GM21723 (cell line): ENCODE results near the gene PLCB3.

Source experiments
- ATAC-seq: cut with Tn5 transposase; IDR thresholded peaks from one replicate; pipeline ENCODE4 v1.9.1; 2021; ENCODE audit warnings: mild to moderate bottlenecking, moderate library complexity; ENCODE audit not compliant: unreplicated experiment

PLCB3 gene

GRCh38 chr11:64249563-64250414 lies 1.5 kb upstream of the PLCB3 start:
- ATAC-seq: no peak

GRCh38 chr11:64250415-64251015 lies 815 bp upstream of the PLCB3 start:
- ATAC-seq: no peak

- ATAC-seq: no peak
These were observed 348 bp downstream of the PLCB3 start for GRCh38 chr11:64251753-64252002.

- ATAC-seq: no peak
These were observed 908 bp downstream of the PLCB3 start for GRCh38 chr11:64252003-64252872.

GRCh38 chr11:64253043-64253442 lies 1.7 kb downstream of the PLCB3 start:
- ATAC-seq: no peak

- ATAC-seq: no peak
These were observed 2.2 kb downstream of the PLCB3 start for GRCh38 chr11:64253481-64253880.

GRCh38 chr11:64254326-64254725 lies 3.0 kb downstream of the PLCB3 start:
- ATAC-seq: no peak

- ATAC-seq: no peak
These were observed 4.1 kb downstream of the PLCB3 start for GRCh38 chr11:64255135-64256128.

- ATAC-seq: no peak
These were observed 5.0 kb downstream of the PLCB3 start for GRCh38 chr11:64256300-64256699.

- ATAC-seq: no peak
These were observed 7.0 kb downstream of the PLCB3 start for GRCh38 chr11:64258356-64258755.

- ATAC-seq: no peak
These were observed 7.7 kb downstream of the PLCB3 start for GRCh38 chr11:64258946-64259532.

- ATAC-seq: no peak
These were observed 8.3 kb downstream of the PLCB3 start for GRCh38 chr11:64259533-64260067.

- no peak for ATAC-seq
These were observed 8.9 kb downstream of the PLCB3 start for GRCh38 chr11:64260147-64260708.

GRCh38 chr11:64261556-64262080 lies 10.3 kb downstream of the PLCB3 start:
- ATAC-seq: no peak

- no peak for ATAC-seq
These were observed 11.1 kb downstream of the PLCB3 start for GRCh38 chr11:64262271-64263002.

- no peak for ATAC-seq
These were observed 12.0 kb downstream of the PLCB3 start for GRCh38 chr11:64263021-64263946.

- no peak for ATAC-seq
These were observed 12.6 kb downstream of the PLCB3 start for GRCh38 chr11:64263947-64264317.

- no peak for ATAC-seq
These were observed 13.1 kb downstream of the PLCB3 start for GRCh38 chr11:64264371-64264852.
